Medulla oblongata (tissue), 1 donor: ENCODE data around the gene PRDM7.

Source experiments
- DNase-seq: peaks from one replicate; pipeline ENCODE4 v3.0.0-alpha.2; 2015; ENCODE audit errors: extremely low spot score

Gene PRDM7

DNA sequence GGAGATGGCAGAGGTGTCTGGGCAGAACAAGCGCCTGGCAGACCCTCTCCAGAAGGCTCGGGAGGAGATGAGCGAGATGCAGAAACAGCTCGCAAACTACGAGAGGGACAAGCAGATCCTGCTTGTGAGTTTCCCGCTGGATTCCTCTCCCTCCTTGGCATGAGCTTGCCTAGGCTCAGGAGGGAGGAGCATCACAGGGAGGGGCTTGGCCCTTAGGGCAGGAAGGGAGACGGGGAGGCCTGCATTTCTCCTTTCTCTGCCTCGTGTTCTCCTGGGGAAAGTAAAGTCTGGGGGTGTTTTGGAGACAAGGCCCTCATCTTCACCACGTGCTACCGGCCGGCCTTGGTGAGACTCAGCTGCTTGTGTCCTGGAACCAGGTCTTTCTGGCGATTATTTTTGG, 39.9 kb downstream of the PRDM7 start:
- no peak for DNase-seq

DNA sequence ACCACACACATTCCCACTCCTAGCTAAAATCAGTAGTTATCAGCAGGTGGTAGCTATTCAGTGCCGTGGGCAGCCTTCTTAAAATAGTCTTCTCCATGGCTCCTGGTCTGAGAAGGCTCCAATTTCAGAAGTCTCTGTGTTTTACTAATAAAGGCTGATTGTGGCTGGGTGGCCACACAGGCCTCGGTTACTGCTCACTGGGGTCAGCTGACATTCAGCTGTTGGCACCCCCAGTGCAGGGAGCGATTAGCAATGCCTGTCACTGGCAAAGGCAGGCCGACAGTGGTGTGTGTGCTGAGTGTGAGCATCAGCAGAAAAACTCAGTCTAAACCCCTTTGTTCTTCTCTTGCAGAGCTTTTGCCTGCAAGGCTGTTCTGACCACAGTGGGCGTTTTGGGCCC, 41.2 kb downstream of the PRDM7 start:
- DNase-seq = no peak

DNA sequence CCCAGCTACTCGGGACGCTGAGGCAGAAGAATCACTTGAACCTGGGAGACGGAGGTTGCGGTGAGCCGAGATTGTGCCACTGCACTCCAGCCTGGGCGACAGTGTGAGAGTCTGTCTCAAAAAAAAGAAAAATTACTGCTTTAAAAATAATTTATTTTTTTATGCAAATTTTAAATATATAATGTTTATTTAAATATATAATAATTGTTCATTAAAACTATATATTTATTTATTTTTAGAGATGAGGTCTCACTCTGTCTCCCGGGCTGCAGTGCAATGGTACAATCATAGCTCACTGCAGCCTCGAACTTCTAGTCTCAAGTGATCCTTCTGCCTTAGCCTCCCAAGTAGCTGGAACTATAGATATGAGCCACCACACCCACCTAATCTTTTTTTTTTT, 42.6 kb downstream of the PRDM7 start:
- DNase-seq = no peak

DNA sequence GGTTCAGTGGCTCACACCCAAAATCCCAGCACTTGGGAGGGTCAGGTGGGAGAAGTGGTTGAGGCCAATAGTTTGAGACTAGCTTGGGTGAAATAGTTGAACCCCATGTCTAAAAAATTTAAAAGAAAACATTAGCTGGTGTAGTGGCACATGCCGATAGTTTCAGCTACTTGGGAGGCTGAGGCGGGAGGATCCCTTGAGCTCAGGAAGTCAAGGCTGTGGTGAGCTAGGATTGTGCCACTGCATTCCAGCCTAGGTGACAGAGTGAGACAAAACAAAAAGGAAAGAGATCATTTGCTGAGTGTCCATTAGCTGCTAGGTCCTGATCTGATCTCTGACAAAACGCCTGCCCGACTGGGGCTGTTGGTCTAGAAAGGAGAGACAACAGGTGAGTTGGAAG, 43.7 kb downstream of the PRDM7 start:
- DNase-seq = no peak

DNA sequence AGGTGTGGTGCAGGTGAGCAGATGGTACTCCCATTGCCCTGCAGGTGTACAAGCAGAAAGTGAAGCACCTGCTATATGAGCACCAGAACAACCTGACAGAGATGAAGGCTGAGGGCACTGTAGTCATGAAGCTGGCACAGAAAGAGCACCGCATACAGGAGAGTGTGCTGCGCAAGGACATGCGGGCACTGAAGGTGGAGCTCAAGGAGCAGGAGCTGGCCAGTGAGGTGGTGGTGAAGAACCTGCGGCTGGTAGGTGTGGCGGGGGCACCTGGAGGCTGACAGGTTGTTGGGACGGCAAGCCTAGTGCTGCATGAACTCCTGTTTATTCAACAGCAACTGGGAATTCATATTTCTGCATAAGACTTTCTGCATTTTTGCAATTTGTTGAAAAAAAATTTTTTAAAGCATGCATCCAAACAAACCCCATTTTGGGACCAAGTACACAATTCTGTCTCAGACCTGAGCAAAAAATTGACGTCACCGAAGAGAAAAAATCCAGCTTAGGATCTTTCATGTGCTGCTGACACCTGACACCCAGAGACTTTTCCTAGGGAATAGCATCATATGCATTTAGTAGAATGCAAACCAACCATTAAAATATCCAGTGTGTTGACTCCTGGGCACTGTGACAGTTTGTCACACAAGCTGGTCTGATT, 44.3 kb downstream of the PRDM7 start:
- DNase-seq = no peak

- DNase-seq = no peak
Measured at GRCh38 chr16:90031931-90032673, 45.0 kb downstream of the PRDM7 start.

DNA sequence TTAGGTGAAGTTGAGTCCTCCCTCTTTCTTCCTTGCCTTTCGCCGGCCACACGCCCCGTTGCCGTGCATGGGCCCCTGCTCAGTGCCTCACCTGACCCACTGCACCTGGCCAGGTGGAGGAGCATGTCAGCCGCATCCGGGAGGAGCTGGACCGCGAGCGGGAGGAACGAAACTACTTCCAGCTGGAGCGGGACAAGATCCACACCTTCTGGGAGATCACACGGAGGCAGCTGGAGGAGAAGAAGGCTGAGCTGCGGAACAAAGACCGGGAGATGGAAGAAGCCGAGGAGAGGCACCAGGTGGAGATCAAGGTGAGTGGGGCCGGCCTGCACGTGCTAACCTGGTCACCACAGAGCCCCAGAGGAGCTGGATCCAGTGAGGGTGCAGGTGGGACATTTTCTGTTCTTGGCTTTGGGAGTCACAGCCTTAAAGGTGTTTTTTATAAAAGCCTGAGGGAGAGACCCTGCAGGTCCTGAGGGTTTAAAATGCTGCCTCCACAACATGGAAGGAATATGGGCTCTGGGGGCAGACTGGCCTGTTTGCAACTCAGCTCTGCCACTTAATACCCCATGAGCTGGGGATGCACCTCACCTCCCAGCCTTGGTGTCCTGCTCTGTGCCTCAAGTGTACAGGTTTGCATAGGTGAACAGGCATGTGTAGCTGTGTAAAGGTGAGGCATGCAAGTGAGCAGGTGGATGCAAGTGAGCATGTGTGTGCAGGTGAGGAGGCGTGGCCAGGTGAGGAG, 45.8 kb downstream of the PRDM7 start:
- DNase-seq = no peak

- DNase-seq = no peak
Measured at GRCh38 chr16:90028985-90029384, 48.1 kb downstream of the PRDM7 start.

DNA sequence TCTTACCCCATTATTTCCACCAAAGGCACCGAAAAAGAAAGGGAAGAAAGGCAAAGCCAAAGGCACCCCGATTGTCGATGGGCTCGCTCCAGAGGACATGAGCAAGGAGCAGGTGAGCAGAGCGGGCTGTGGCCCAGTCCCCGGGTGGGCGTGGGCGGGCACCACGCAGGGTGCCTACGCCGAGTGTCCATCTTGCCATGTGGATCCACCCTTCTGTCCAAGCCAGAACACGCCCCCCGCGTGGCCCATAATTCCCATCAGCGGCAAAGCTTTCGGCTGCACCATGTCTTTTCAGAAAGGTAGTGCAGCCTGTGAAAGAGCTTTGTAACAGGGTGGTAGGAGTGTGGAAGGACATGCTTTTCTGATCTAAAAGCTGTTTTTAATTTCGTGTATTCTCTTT, 49.5 kb downstream of the PRDM7 start:
- DNase-seq = no peak

DNA sequence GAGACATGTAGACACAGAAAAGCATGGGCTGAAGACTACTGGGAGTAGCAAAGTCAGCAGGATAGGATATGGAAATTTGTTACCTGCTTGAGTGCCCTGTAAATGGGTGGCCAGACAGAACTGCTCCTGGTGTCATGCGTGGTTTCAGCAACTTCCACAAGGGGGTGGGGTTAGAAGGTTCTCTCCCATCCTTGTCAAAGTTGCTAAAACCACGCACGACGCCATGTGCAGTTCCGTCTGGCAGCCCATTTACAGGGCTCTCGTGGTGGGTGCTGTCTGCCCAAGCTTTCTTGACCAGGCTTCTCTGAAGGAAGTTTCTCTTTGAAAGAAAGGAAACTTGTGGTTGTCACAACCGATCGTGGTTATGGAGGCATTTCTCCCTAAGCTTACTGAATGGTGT, 51.0 kb downstream of the PRDM7 start:
- DNase-seq = no peak

DNA sequence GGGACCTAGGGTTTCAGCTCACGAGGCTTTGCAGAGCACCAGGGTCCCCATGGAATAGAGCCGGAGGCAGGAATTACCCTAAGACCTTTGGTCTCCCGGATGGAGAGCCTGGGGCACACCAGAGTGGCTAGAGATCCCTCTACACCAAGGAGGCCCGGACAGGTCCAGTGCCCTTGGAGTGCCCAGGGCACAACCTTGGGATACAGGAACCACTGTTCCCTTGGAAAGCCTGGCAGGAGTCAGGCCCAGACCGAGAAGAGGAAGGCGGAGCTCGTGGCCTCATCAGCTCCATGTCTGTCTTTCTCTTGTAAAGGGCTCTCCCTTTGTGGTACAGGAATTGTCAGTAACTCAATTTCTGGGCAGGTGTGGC, 54.1 kb downstream of the PRDM7 start:
- no peak for DNase-seq

DNA sequence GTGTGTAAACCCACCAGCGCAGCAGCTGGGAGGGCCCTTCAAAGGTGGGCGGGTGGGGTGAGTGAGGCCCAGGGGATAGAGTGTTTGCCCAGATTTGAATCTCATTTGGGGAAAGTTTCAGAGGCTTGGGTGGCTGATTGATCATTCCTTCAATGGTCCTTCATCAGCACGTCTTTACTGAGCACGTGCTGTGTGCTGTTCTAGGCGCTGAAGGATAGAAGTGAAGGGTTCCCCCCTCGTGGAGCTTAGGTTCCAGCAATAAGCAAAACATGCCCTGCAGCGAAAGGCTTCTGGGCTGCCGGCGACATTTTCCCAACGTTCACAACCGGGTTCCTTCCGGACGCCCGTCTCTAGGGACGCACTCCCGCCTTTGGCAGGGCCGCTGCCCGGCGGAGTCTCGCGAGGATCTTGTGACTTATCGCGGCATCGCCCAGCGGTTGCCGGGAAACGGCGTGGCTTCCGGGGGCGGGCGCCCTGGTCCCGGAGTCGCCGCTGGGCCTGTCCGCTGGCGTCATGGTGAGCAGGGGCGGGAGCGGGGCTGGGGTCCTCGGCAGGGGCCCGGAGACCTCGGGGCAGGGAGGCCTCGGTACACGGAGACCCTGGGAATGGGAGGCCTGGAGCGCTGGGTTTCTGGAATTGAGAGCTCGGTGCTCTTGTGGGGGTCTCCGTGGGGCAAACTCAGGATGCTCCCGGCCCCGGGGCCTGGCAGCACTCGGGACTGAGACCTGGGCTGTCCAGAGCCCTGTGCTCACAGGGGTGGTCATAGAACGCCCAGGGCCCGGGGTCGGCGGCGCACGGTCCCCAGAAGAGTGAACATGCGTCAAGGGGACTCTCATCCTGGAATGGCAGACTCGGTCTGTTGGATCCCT, 54.7 kb downstream of the PRDM7 start:
- DNase-seq = peak; percentile 94

DNA sequence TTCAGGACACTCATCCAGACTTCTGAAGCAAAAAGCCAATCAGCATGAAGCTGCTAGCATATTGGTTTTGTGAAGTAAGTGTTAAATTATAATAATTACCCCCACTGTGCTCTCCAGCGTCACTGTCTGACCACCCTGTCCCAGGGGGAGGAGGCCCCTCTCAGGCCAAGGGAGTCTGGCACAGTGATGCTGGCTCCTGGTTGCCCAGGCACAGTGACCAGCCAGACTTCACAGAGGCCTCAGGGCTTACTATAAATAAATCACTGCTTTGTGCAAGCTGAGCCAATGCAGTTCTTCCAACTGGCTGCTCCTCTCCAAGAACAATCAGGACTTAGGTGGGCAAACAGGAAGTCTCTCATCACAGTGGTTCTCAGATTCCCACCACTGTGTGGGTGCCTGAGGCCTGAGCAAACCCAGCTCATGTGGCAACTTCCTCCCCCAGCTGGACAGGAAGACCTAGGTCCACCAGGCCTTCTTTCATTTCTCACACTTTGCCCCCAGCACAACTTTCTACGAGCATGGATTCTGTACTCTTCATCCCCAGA, 56.2 kb downstream of the PRDM7 start:
- DNase-seq = peak; percentile 73

GRCh38 chr16:90020260-90020837, 56.8 kb downstream of the PRDM7 start:
- no peak for DNase-seq

DNA sequence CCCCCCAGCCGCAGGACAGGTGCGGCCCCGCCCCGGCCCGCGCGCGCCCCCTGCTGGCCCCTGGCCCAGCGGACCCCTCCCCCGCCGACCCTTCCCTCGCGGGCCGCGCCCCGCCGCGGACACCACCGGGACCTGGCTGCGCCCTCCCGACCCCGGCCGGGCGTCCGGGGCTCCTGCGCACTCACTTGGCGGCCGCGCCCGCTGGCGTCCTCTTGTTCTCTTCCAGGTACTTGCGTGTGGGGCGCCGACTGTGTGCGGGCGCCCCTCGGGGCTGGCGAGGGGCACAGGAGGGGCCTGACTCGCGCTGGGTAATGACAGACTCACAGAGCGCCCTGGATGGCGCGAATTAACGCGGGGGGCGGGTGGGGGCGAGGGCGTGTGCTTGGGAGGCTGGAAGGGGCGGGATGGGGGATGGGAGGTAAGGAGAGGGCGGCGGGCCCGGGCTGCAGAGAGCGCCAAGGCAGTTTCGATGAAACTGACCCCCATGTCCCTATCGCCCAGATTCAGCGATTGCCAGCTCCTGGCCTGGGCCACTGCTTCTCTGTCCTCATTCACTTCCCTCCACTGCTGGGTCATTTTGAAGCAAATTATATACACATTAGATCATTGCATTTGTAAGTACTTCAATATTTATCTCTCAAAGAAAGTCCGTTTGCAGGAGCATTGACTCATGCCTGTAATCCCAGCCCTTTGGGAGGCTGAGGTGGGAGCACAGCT, 57.4 kb downstream of the PRDM7 start:
- DNase-seq = no peak

DNA sequence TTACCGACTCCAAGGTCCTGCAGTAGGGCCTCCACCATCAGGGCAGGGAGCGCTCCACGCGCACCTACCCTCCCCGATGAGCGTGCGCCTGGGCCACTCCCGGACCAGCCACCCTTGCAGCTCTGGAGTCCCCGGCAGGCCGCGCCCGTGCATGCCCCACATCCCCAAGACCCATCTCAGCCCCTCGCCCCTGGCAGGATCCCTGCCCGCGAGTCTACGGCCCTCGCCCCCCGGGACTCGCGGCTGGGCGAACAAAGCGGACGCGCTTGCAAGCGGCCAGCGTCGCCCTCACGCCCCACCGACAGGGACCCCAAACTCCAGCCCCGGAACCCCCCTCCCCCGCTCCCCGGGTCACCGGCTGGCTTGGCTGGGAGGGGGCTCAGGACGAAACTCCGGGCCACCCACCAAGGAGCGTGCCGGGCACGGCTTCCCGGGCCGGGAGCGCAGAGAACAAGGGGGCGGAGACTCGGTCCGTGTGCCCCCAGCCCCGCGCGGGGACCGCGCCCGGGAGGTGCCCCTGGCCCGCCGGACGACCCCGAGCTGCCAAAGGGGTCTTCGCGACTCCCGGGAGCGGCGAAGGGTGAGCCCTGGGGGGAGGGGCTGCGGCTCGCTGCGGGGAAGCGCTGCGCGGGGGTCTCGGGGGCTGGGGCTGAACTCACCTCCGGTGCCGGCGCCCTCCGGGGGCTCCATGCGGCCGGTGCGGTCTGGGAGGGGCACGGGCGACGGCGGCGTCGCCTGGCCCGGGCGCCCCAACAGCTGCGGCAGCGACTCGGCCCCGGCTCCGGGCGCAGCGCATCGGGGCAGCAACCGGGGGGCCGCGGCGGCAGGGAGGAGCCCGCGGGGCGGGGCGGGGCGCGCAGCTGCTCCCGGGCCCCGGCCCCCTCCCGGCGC, 58.2 kb downstream of the PRDM7 start, which contains the start of gene DBNDD1:
TSS of gene DBNDD1 (minus strand) at position 805 of the 891 bp plus-strand sequence. CDS start at position 690, 115 bp downstream.
- no peak for DNase-seq

DNA sequence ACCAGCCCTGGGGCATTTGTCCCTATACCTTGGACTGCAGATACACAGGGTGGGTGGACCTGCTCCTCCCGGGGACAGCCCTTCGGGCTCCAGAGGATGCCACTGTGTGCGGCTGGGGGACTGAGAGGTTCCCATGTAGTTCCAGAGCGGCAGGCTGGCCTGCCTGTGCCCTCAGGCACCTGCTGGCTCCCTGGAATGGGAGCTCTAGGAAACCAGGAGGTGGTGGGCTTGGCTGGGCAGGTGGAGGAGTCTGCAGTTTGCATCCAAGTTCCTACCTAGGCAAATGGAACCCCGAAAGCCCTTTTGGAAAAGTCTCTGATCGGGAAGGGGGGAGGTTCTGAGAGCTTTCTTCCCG, 58.9 kb downstream of the PRDM7 start:
- no peak for DNase-seq

- DNase-seq = no peak
Measured at GRCh38 chr16:90016339-90016950, 60.7 kb downstream of the PRDM7 start.
